ENCODE results near the gene VPS13C. TPM values are rescaled to one million over a fixed set of nuclear protein-coding genes. Genes with fewer than 3 reads are reported as not detected.
A peak's percentile ranks its signal among the peaks of the same experiment; 100 is the strongest.

The VPS13C gene
- polyA plus RNA-seq, 2 of the 4 experiments (the other 2 are of a cell fraction): 13.2 to 26.5 TPM

DNA sequence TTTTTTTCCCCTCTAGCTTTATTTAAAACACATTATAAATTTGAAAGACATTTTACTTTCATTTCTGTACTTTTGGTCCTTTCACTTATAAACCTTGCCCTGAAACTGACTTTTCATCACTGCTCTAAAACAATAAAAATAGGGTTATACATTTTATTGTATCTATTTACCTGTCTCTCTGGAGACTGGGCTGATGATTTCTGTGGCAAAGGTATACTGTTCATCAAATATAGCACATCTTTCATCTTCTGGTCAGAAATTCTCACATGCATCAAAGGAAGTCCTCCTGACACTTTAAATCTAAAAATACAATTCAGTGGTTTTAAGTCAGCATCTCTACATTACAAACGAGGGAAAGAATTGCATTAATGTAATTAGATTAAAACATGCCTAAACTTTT lies 86.1 kb downstream of the VPS13C start:
- Histone ChIP-seq H3K9me3 (no peaks in the 10 kb centered on the region), H3K4me1 (no peaks in the 10 kb centered on the region), H3K27ac (no peak overlapping the region), H3K4me3 (no peak overlapping the region), H3K4me2 (no peak overlapping the region)
- ATAC-seq (no peak), FAIRE-seq (no peak), DNase-seq (ENCODE audit: low read depth in 1 of 2, low spot score in 1 of 2) (no peak)
- ChIA-PET CTCF (interaction anchor here (0.8 kb wide), 1 partner anchor 10 kb away, joined by 3 read pairs; no protein-coding TSS in a partner anchor), POLR2A (no interaction called here)
- WGBS (ENCODE audit: missing lambda C conversion rate): 68% methylated on average over 1 of the region's 1 CpG
- TF ChIP-seq JUN (IDR thresholded peaks at IDR 0.05) (no peak), TP53 (CRISPR knock-in tag; IDR thresholded peaks at IDR 0.05) (no peak), ZNF302 (CRISPR knock-in tag; IDR thresholded peaks at IDR 0.05) (no peak), EHF (CRISPR knock-in tag; IDR thresholded peaks at IDR 0.05) (no peak), NR3C1 (IDR thresholded peaks at IDR 0.05) (no peak), MAFK (IDR thresholded peaks at IDR 0.05; ENCODE audit: partially characterized antibody) (no peak), RNF2 (IDR thresholded peaks at IDR 0.05; ENCODE audit: borderline replicate concordance, low read depth) (no peak), HOXA7 (CRISPR knock-in tag; IDR thresholded peaks at IDR 0.05) (no peak), POLR2AphosphoS2 (conservative IDR thresholded peaks at IDR 0.05; ENCODE audit: low read length) (no peak), EP300 (IDR thresholded peaks at IDR 0.05) (no peak), RARB (CRISPR knock-in tag; IDR thresholded peaks at IDR 0.05) (no peak), ZC3H11A (IDR thresholded peaks at IDR 0.05) (no peak)
- TF ChIP-seq, protein P1, sequence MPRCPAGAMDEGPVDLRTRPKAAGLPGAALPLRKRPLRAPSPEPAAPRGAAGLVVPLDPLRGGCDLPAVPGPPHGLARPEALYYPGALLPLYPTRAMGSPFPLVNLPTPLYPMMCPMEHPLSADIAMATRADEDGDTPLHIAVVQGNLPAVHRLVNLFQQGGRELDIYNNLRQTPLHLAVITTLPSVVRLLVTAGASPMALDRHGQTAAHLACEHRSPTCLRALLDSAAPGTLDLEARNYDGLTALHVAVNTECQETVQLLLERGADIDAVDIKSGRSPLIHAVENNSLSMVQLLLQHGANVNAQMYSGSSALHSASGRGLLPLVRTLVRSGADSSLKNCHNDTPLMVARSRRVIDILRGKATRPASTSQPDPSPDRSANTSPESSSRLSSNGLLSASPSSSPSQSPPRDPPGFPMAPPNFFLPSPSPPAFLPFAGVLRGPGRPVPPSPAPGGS (IDR thresholded peaks at IDR 0.05): no peak
- TF ChIP-seq, protein P2, sequence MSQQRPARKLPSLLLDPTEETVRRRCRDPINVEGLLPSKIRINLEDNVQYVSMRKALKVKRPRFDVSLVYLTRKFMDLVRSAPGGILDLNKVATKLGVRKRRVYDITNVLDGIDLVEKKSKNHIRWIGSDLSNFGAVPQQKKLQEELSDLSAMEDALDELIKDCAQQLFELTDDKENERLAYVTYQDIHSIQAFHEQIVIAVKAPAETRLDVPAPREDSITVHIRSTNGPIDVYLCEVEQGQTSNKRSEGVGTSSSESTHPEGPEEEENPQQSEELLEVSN (IDR thresholded peaks at IDR 0.05; ENCODE audit: borderline replicate concordance, low read depth): no peak
- TF ChIP-seq, protein P3, sequence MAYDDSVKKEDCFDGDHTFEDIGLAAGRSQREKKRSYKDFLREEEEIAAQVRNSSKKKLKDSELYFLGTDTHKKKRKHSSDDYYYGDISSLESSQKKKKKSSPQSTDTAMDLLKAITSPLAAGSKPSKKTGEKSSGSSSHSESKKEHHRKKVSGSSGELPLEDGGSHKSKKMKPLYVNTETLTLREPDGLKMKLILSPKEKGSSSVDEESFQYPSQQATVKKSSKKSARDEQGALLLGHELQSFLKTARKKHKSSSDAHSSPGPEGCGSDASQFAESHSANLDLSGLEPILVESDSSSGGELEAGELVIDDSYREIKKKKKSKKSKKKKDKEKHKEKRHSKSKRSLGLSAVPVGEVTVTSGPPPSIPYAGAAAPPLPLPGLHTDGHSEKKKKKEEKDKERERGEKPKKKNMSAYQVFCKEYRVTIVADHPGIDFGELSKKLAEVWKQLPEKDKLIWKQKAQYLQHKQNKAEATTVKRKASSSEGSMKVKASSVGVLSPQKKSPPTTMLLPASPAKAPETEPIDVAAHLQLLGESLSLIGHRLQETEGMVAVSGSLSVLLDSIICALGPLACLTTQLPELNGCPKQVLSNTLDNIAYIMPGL (CRISPR knock-in tag; IDR thresholded peaks at IDR 0.05; ENCODE audit: borderline replicate concordance): no peak

DNA sequence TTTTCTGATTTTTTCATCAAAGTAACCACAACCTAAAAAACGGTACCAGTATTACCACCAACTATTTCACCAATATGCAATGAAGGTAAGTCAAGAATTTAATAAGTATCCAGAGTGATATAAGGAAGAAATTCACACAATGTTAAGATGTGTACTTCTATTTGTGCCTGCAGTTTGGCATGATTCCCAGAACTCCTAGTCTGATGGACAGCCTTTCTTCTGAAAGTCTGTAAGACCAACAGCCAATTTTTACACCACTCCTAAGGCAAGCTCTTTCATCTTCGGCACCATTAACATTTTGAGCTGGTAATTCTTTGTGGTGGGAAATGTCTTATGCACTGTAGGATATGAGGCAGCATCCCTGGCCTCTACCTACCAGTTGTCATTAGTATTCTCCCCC lies 108.3 kb downstream of the VPS13C start:
- no peak for FAIRE-seq
- ChIA-PET POLR2A (no interaction called here), CTCF (no interaction called here)
- Histone ChIP-seq H3K4me1 (no peaks in the 10 kb centered on the region), H3K4me3 (no peak overlapping the region), H3K27ac (no peak overlapping the region), H3K4me2 (no peak overlapping the region), H3K9me3 (no peaks in the 10 kb centered on the region)
- WGBS (ENCODE audit: missing lambda C conversion rate): 86% methylated on average over 2 of the region's 2 CpGs
- TF ChIP-seq ZFP36 (IDR thresholded peaks at IDR 0.05; ENCODE audit: borderline replicate concordance, partially characterized antibody) (no peak), HDAC2 (IDR thresholded peaks at IDR 0.05) (no peak), EHF (CRISPR knock-in tag; IDR thresholded peaks at IDR 0.05) (no peak), MYC (IDR thresholded peaks at IDR 0.05; ENCODE audit: borderline replicate concordance, low read length) (no peak), SMC3 (IDR thresholded peaks at IDR 0.05) (no peak), CHD4 (IDR thresholded peaks at IDR 0.05; ENCODE audit: borderline replicate concordance) (no peak)
- TF ChIP-seq, protein P4, sequence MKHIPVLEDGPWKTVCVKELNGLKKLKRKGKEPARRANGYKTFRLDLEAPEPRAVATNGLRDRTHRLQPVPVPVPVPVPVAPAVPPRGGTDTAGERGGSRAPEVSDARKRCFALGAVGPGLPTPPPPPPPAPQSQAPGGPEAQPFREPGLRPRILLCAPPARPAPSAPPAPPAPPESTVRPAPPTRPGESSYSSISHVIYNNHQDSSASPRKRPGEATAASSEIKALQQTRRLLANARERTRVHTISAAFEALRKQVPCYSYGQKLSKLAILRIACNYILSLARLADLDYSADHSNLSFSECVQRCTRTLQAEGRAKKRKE (CRISPR knock-in tag; IDR thresholded peaks at IDR 0.05; ENCODE audit: low read depth): no peak
- DNase-seq (ENCODE audit: low read depth in 1 of 2, low spot score in 1 of 2): no peak
- no peak for ATAC-seq

DNA sequence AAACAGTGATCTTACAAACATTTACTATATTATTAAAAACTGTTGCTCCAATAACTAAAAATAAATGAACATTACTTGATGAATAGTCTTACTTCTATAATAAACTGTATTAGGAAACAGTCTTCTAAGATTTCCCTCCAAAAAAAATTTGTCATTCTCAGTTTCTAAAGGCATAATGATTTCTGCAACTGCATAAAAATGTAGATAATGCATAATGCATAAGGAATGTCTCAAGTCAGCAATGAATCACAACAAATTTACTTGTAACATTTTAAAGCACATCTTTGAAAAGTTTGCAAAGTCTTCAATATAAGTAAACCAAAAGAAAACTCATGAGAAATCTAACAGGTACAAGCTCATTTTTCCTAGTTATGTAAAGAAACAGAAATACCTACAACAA lies 113.5 kb downstream of the VPS13C start:
- POLR2A ChIA-PET: no interaction called here
- FAIRE-seq: peak; percentile 70

More for the DNA sequence above, 113.5 kb downstream of the VPS13C start:
- Histone ChIP-seq H3K4me1 (no peaks in the 10 kb centered on the region), H3K4me3 (no peak overlapping the region), H3K4me2 (no peak overlapping the region), H3K27ac (no peak overlapping the region), H3K9me3 (no peaks in the 10 kb centered on the region; the same call in 2 of the 3 replicates)
- DNase-seq (ENCODE audit: low read depth in 1 of 2, low spot score in 1 of 2): no peak
- CTCF ChIA-PET: no interaction called here
- no peak for ATAC-seq
- no peak for TF ChIP-seq CHD2 (IDR thresholded peaks at IDR 0.05; ENCODE audit: low read length, partially characterized antibody)
- TF ChIP-seq, protein P4 (CRISPR knock-in tag; IDR thresholded peaks at IDR 0.05; ENCODE audit: low read depth): no peak
- no peak for TF ChIP-seq POLR2A (IDR thresholded peaks at IDR 0.05; ENCODE audit: low read length)
- TF ChIP-seq NR3C1 (IDR thresholded peaks at IDR 0.05): no peak

All from A549 (cell line).